ENCODE data around the gene PDK2.

PDK2 gene

GRCh38 chr17:50047083-50047482 is 48.1 kb upstream of the PDK2 start:
- Histone ChIP-seq H3K27me3 (ENCODE audit: low read length) (no peaks in the 10 kb centered on the region), H3K79me2 (ENCODE audit: insufficient read depth, low read length) (no peaks in the 10 kb centered on the region), H3K4me2 (ENCODE audit: low read depth, low read length, poor library complexity, severe bottlenecking) (no peak overlapping the region), H3K4me3 (ENCODE audit: insufficient read depth, low read length, poor library complexity, severe bottlenecking) (no peak overlapping the region), H3K9me3 (ENCODE audit: insufficient read depth, low read length) (no peaks in the 10 kb centered on the region), H4K20me1 (ENCODE audit: low read depth, low read length) (no peaks in the 10 kb centered on the region), H3K27ac (ENCODE audit: low read depth, low read length) (no peak overlapping the region), H2AFZ (ENCODE audit: low read depth, low read length, severe bottlenecking) (no peak overlapping the region), H3F3A (ENCODE audit: insufficient read depth) (no peaks in the 10 kb centered on the region), H3K9ac (ENCODE audit: low read length) (no peak overlapping the region), H3K36me3 (ENCODE audit: low read length) (no peaks in the 10 kb centered on the region), H3K9me2 (replicated peaks; ENCODE audit: insufficient read depth, low read length) (no peaks in the 10 kb centered on the region)
- TF ChIP-seq EZH2phosphoT487 (conservative IDR thresholded peaks at IDR 0.05; ENCODE audit: low read length) (no peak), CTCF (IDR thresholded peaks at IDR 0.05; ENCODE audit: insufficient read depth, low read length, poor library complexity, severe bottlenecking) (no peak)

DNA sequence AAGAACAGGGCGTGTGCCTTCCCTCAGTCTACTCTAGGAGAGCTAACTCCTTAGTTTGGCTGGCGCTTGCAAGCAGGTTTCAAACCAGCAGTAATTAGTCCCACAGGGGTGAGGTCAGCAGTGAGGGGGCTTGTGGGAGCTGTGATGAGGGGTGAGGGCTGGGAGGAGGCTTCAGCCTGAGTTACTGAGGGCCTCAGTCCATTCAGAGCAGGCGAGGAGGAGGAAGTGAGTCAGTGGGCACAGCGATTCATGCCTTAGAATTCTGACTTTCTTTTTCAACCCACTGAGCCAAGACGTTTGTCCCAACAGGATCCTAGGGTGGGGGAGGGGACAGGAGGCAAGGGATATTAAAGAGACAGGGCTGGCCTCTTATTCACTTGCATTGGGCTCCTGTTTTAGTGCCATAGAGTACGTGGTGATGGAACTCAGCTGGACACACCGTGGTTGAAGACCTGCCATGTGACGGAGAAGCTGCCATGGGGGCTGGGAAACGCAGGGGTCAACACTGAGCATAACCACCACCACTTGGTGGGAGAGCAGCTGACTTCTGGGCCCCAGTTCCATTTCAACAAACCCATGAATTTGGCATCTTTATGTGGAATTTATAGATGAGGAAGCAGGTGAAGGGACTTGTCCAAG is 47.5 kb upstream of the PDK2 start:
- no peak overlapping the region for H3K4me2 ChIP-seq (ENCODE audit: low read depth, low read length, poor library complexity, severe bottlenecking)
- no peaks in the 10 kb centered on the region for H3F3A ChIP-seq (ENCODE audit: insufficient read depth)
- H3K9ac ChIP-seq (ENCODE audit: low read length), result no peak overlapping the region
- no peaks in the 10 kb centered on the region for H3K9me3 ChIP-seq (ENCODE audit: insufficient read depth, low read length)
- no peaks in the 10 kb centered on the region for H4K20me1 ChIP-seq (ENCODE audit: low read depth, low read length)
- H3K4me3 ChIP-seq (ENCODE audit: insufficient read depth, low read length, poor library complexity, severe bottlenecking), result no peak overlapping the region
- TF ChIP-seq EZH2phosphoT487 (conservative IDR thresholded peaks at IDR 0.05; ENCODE audit: low read length), result no peak
- TF ChIP-seq CTCF (IDR thresholded peaks at IDR 0.05; ENCODE audit: insufficient read depth, low read length, poor library complexity, severe bottlenecking), result no peak
- no peaks in the 10 kb centered on the region for H3K27me3 ChIP-seq (ENCODE audit: low read length)
- no peak overlapping the region for H3K27ac ChIP-seq (ENCODE audit: low read depth, low read length)
- H3K36me3 ChIP-seq (ENCODE audit: low read length), result no peaks in the 10 kb centered on the region
- no peaks in the 10 kb centered on the region for H3K79me2 ChIP-seq (ENCODE audit: insufficient read depth, low read length)
- H3K9me2 ChIP-seq (replicated peaks; ENCODE audit: insufficient read depth, low read length), result no peaks in the 10 kb centered on the region
- H2AFZ ChIP-seq (ENCODE audit: low read depth, low read length, severe bottlenecking), result no peak overlapping the region

DNA sequence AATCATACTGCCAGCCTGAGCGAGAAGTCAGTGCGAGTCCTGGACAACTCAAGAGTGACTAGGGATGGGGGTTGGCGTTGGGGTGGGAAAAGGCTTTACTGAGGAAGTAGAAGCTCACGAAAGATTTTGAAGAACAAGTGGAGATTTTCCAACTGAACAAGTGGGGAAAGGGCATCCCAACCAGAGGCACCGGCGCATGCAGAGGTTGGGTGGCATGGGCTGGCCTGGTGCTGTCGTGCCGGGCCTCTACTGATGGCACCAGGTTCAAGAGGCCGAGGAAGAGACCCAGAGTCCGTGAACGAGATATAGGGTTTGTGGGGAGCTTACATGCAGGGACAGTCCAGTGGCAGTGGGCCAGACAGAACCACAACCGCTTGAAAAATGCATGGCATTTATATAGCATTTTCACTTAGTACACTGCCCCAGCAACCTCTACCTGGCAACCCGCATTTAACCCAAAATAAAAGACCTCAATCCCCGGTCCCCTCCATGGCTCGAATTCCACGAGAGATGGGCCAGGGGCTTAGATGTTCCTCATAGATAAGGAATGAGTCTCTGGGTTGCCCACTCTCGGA is 46.9 kb upstream of the PDK2 start:
- Histone ChIP-seq H3K9me3 (ENCODE audit: insufficient read depth, low read length) (no peaks in the 10 kb centered on the region), H3K27me3 (ENCODE audit: low read length) (no peaks in the 10 kb centered on the region), H3K79me2 (ENCODE audit: insufficient read depth, low read length) (no peaks in the 10 kb centered on the region), H3K4me2 (ENCODE audit: low read depth, low read length, poor library complexity, severe bottlenecking) (no peak overlapping the region), H3K9ac (ENCODE audit: low read length) (no peak overlapping the region), H2AFZ (ENCODE audit: low read depth, low read length, severe bottlenecking) (no peak overlapping the region), H4K20me1 (ENCODE audit: low read depth, low read length) (no peaks in the 10 kb centered on the region), H3F3A (ENCODE audit: insufficient read depth) (no peaks in the 10 kb centered on the region), H3K27ac (ENCODE audit: low read depth, low read length) (no peak overlapping the region), H3K36me3 (ENCODE audit: low read length) (no peaks in the 10 kb centered on the region), H3K4me3 (ENCODE audit: insufficient read depth, low read length, poor library complexity, severe bottlenecking) (no peak overlapping the region), H3K9me2 (replicated peaks; ENCODE audit: insufficient read depth, low read length) (no peaks in the 10 kb centered on the region)
- TF ChIP-seq CTCF (IDR thresholded peaks at IDR 0.05; ENCODE audit: insufficient read depth, low read length, poor library complexity, severe bottlenecking) (no peak), EZH2phosphoT487 (conservative IDR thresholded peaks at IDR 0.05; ENCODE audit: low read length) (no peak)
